CD14-positive monocyte (primary cell): ENCODE data around the gene TMX1. TPM values are rescaled to one million over a fixed set of nuclear protein-coding genes. Genes with fewer than 3 reads are reported as not detected.

ENCODE experiments used
- DNase-seq, 3 donors: peaks; one replicate each; pipeline ENCODE4 v3.0.0-alpha.2; 2011 to 2022
- H2AFZ ChIP-seq: 2 replicates; pipeline ENCODE4 v1.6.0; 2012; ENCODE audit warnings: mild to moderate bottlenecking, low read depth, low read length, inconsistent platforms; ENCODE audit not compliant: insufficient read depth, poor library complexity, severe bottlenecking
- H3K27ac ChIP-seq, 2 donors: 1 replicate in 1 of 2; 2 replicates in 1 of 2; pipeline ENCODE4 v1.5.1; 2012 to 2013; ENCODE audit warnings: low read length in 2 of 2, control low read depth in 1 of 2, inconsistent platforms in 1 of 2, low read depth in 1 of 2, mild to moderate bottlenecking in 1 of 2
- H3K27me3 ChIP-seq, 2 donors: one replicate each; pipeline versions ENCODE4 v1.6.0 to v1.6.1; 2011 to 2013; ENCODE audit warnings: low read length in 2 of 2; ENCODE audit not compliant: control insufficient read depth in 2 of 2, insufficient read depth in 2 of 2
- H3K36me3 ChIP-seq, 2 donors: replicated peaks in 1 of 2; 1 replicate in 1 of 2; 2 replicates in 1 of 2; pipeline versions ENCODE4 v1.5.1 to v1.6.1; 2012 to 2013; ENCODE audit warnings: low read length in 2 of 2, control low read depth in 1 of 2, inconsistent platforms in 1 of 2, mild to moderate bottlenecking in 1 of 2; ENCODE audit not compliant: insufficient read depth in 2 of 2, control insufficient read depth in 1 of 2
- H3K4me1 ChIP-seq, 2 donors: 1 replicate in 1 of 2; 2 replicates in 1 of 2; pipeline versions ENCODE4 v1.5.1 to v1.6.1; 2012 to 2013; ENCODE audit warnings: low read length in 2 of 2, control low read depth in 1 of 2, inconsistent platforms in 1 of 2, mild to moderate bottlenecking in 1 of 2, moderate library complexity in 1 of 2; ENCODE audit not compliant: insufficient read depth in 2 of 2, control insufficient read depth in 1 of 2
- H3K4me2 ChIP-seq: replicated peaks from 2 replicates; pipeline ENCODE3; 2012; ENCODE audit warnings: low read length, moderate library complexity, mild to moderate bottlenecking; ENCODE audit not compliant: poor library complexity, severe bottlenecking; ENCODE audit errors: extremely low read depth
- H3K4me3 ChIP-seq, 3 experiments: fragments of 200-600 bp in 1 of 3; sonication (generic) in 1 of 3; replicated peaks in 1 of 3; 1 replicate in 2 of 3; 2 replicates in 1 of 3; pipeline ENCODE4 v1.5.1; 2011 to 2013; ENCODE audit warnings: low read length in 3 of 3, mild to moderate bottlenecking in 3 of 3, control low read depth in 2 of 3, low read depth in 2 of 3, inconsistent platforms in 1 of 3, moderate library complexity in 1 of 3
- H3K79me2 ChIP-seq: 2 replicates; pipeline ENCODE4 v1.6.0; 2012; ENCODE audit warnings: mild to moderate bottlenecking, control low read depth, inconsistent platforms, low read length, moderate library complexity; ENCODE audit not compliant: insufficient read depth
- H3K9ac ChIP-seq: 2 replicates; pipeline ENCODE4 v1.6.0; 2017; ENCODE audit warnings: low read length, mild to moderate bottlenecking; ENCODE audit not compliant: insufficient read depth, poor library complexity, severe bottlenecking
- H3K9me3 ChIP-seq, 2 donors: replicated peaks in 1 of 2; 1 replicate in 1 of 2; 2 replicates in 1 of 2; pipeline versions ENCODE4 v1.5.1 to v1.6.1; 2012 to 2013; ENCODE audit warnings: low read length in 2 of 2, control low read depth in 1 of 2; ENCODE audit not compliant: control insufficient read depth in 1 of 2, insufficient read depth in 1 of 2
- H4K20me1 ChIP-seq: 2 replicates; pipeline ENCODE4 v1.6.0; 2012; ENCODE audit warnings: mild to moderate bottlenecking, low read length, control low read depth, moderate library complexity; ENCODE audit not compliant: insufficient read depth
- H3K27ac Mint-ChIP-seq, 7 donors: one replicate each; pipeline ENCODE4 v1.8.0; 2020; ENCODE audit warnings: mild to moderate bottlenecking in 7 of 7, mixed read lengths in 7 of 7, moderate library complexity in 6 of 7, inconsistent platforms in 2 of 7
- H3K27me3 Mint-ChIP-seq, 3 donors: one replicate each; pipeline ENCODE4 v1.8.0; 2021 to 2022; ENCODE audit warnings: low read depth in 3 of 3, mild to moderate bottlenecking in 3 of 3, mixed read lengths in 3 of 3, moderate library complexity in 3 of 3, inconsistent platforms in 1 of 3
- H3K36me3 Mint-ChIP-seq, 2 donors: one replicate each; pipeline ENCODE4 v1.8.0; 2020; ENCODE audit warnings: mixed read lengths in 2 of 2, inconsistent platforms in 1 of 2, mild to moderate bottlenecking in 1 of 2
- H3K4me1 Mint-ChIP-seq: one replicate; pipeline ENCODE4 v1.8.0; 2020; ENCODE audit warnings: mild to moderate bottlenecking, mixed read lengths
- H3K4me3 Mint-ChIP-seq, 2 donors: one replicate each; pipeline ENCODE4 v1.8.0; 2020; ENCODE audit warnings: mild to moderate bottlenecking in 2 of 2, mixed read lengths in 2 of 2, moderate library complexity in 1 of 2
- H3K9me3 Mint-ChIP-seq, 7 donors: one replicate each; pipeline ENCODE4 v1.8.0; 2020 to 2022; ENCODE audit warnings: mixed read lengths in 7 of 7, mild to moderate bottlenecking in 6 of 7, moderate library complexity in 6 of 7, inconsistent platforms in 2 of 7
- CTCF ChIP-seq: fragments of 200-600 bp; IDR thresholded peaks from one replicate; pipeline ENCODE4 v1.8.0; 2022; ENCODE audit warnings: antibody characterized with exemption, mild to moderate bottlenecking
- WGBS: methylation state at CpG from one replicate; pipeline ENCODE4 v1.1.5; 2013; ENCODE audit warnings: missing lambda C conversion rate; ENCODE audit not compliant: insufficient coverage; 5-methylcytosine and 5-hydroxymethylcytosine counted together
- intact Hi-C, 2 donors: fragments of 100-400 bp; cut with micrococcal nuclease; formaldehyde crosslinking; loops; one replicate each; pipeline versions ENCODE4 v1.15.0 to v1.15.1; 2023
- polyA plus RNA-seq, 3 donors: library from polyadenylated mRNA; depleted of rRNA in 1 of 3; unstranded in 2 of 3; stranded (reverse) in 1 of 3; fragments of 300-500 nt in 2 of 3; fragments of >200 nt in 1 of 3; fragmentation: Illumina TruSeq in 2 of 3; gene quantifications; 1 replicate in 2 of 3; 2 replicates in 1 of 3; pipeline ENCODE4 v1.2.3, GENCODE V29; 2012 to 2021

Gene TMX1
- polyA plus RNA-seq, 3 donors, result 9.7 to 76.8 (median 62.6) TPM

- Histone ChIP-seq H3K27ac (no peak overlapping the region), H3K36me3 (no peaks in the 10 kb centered on the region), H3K4me2 (no peak overlapping the region), H3K9ac (no peak overlapping the region), H4K20me1 (no peaks in the 10 kb centered on the region), H3K9me3 (no peaks in the 10 kb centered on the region), H2AFZ (no peak overlapping the region), H3K79me2 (no peaks in the 10 kb centered on the region), H3K4me3 (no peak overlapping the region), H3K4me1 (no peaks in the 10 kb centered on the region), H3K27me3 (no peaks in the 10 kb centered on the region)
- DNase-seq, result no peak
- intact Hi-C loops, result no loop called here
- no peaks in the 10 kb centered on the region for H3K36me3 Mint-ChIP-seq
- peaks cover 0 to 3% (median 0%) of the 10 kb centered on the region in 7 donors for H3K9me3 Mint-ChIP-seq
- no peak overlapping the region for H3K27ac Mint-ChIP-seq
- peaks cover 4% of the 10 kb centered on the region for H3K4me1 Mint-ChIP-seq
- 83% methylated on average over 3 of the region's 5 CpGs for WGBS
- H3K27me3 Mint-ChIP-seq, result peaks cover 1 to 4% (median 3%) of the 10 kb centered on the region in 3 donors
- H3K4me3 Mint-ChIP-seq, result no peak overlapping the region
- no peak for TF ChIP-seq CTCF
These were observed 64.4 kb downstream of the TMX1 start for GRCh38 chr14:51304438-51304837.

- H3K36me3 Mint-ChIP-seq, result no peaks in the 10 kb centered on the region
- no peak for TF ChIP-seq CTCF
- no peaks in the 10 kb centered on the region for H3K27me3 ChIP-seq
- peaks cover 1 to 4% (median 3%) of the 10 kb centered on the region in 3 donors for H3K27me3 Mint-ChIP-seq
- no peaks in the 10 kb centered on the region for H4K20me1 ChIP-seq
- no peak overlapping the region for H3K27ac ChIP-seq
- H3K9me3 Mint-ChIP-seq, result peaks cover 0 to 3% (median 0%) of the 10 kb centered on the region in 7 donors
- no peaks in the 10 kb centered on the region for H3K9me3 ChIP-seq
- no peak overlapping the region for H3K9ac ChIP-seq
- H3K4me2 ChIP-seq, result no peak overlapping the region
- H3K36me3 ChIP-seq, result no peaks in the 10 kb centered on the region
- 87% methylated on average over 2 of the region's 4 CpGs for WGBS
- H3K4me1 ChIP-seq, result no peaks in the 10 kb centered on the region
- no peak overlapping the region for H3K4me3 ChIP-seq
- H3K4me1 Mint-ChIP-seq, result peaks cover 4% of the 10 kb centered on the region
- no peak overlapping the region for H3K4me3 Mint-ChIP-seq
- DNase-seq, result no peak
- intact Hi-C loops, result no loop called here
- H3K27ac Mint-ChIP-seq, result no peak overlapping the region
- H3K79me2 ChIP-seq, result no peaks in the 10 kb centered on the region
- H2AFZ ChIP-seq, result no peak overlapping the region
These were observed 64.9 kb downstream of the TMX1 start for GRCh38 chr14:51304941-51305340.
